H9 (cell line): Measurements from ENCODE around the gene QPRT. TPM values are rescaled to one million over a fixed set of nuclear protein-coding genes. Genes with fewer than 3 reads are reported as not detected.

Source experiments
- DNase-seq: peaks from one replicate; pipeline ENCODE4 v3.0.0-alpha.2; 2017
- H2AFZ ChIP-seq: one replicate; pipeline ENCODE4 v1.6.1; 2013; ENCODE audit warnings: mild to moderate bottlenecking, low read length, control low read depth, moderate library complexity
- H2AK5ac ChIP-seq: 2 replicates; pipeline ENCODE4 v1.6.1; 2013; ENCODE audit warnings: low read length, control low read depth, mixed read lengths; ENCODE audit not compliant: insufficient read length
- H2BK120ac ChIP-seq: one replicate; pipeline ENCODE4 v1.6.1; 2013; ENCODE audit warnings: low read depth, mild to moderate bottlenecking, low read length, control low read depth, inconsistent platforms; ENCODE audit not compliant: poor library complexity, severe bottlenecking
- H2BK12ac ChIP-seq: 2 replicates; pipeline ENCODE4 v1.6.1; 2013; ENCODE audit warnings: low read length, control low read depth, mixed read lengths, low read depth; ENCODE audit not compliant: insufficient read length
- H2BK15ac ChIP-seq: 2 replicates; pipeline ENCODE4 v1.6.1; 2013; ENCODE audit warnings: low read depth, low read length, control low read depth
- H2BK20ac ChIP-seq: one replicate; pipeline ENCODE4 v1.6.1; 2013; ENCODE audit warnings: low read depth, mild to moderate bottlenecking, low read length, control low read depth, inconsistent platforms; ENCODE audit not compliant: poor library complexity, severe bottlenecking
- H2BK5ac ChIP-seq: 2 replicates; pipeline ENCODE4 v1.6.1; 2013; ENCODE audit warnings: low read length, control low read depth, mixed read lengths; ENCODE audit not compliant: insufficient read length
- H3K14ac ChIP-seq: 2 replicates; pipeline ENCODE4 v1.6.1; 2013; ENCODE audit warnings: low read length, control low read depth; ENCODE audit not compliant: insufficient read depth
- H3K18ac ChIP-seq: 2 replicates; pipeline ENCODE4 v1.6.1; 2013; ENCODE audit warnings: low read depth, mild to moderate bottlenecking, mixed read lengths, low read length, control low read depth; ENCODE audit not compliant: insufficient read length
- H3K23ac ChIP-seq: 2 replicates; pipeline ENCODE4 v1.6.1; 2013; ENCODE audit warnings: low read length, control low read depth, mixed read lengths, low read depth; ENCODE audit not compliant: insufficient read length
- H3K23me2 ChIP-seq: 2 replicates; pipeline ENCODE4 v1.6.1; 2013; ENCODE audit warnings: low read depth, mild to moderate bottlenecking, mixed read lengths, low read length, control low read depth; ENCODE audit not compliant: insufficient read length, poor library complexity, severe bottlenecking
- H3K27ac ChIP-seq: 2 replicates; pipeline ENCODE4 v1.5.1; 2013; ENCODE audit warnings: low read length, control low read depth, mixed read lengths, low read depth; ENCODE audit not compliant: insufficient read length
- H3K27me3 ChIP-seq: 2 replicates; pipeline ENCODE4 v1.6.1; 2013; ENCODE audit warnings: low read length, control low read depth, inconsistent platforms; ENCODE audit not compliant: insufficient read depth
- H3K4ac ChIP-seq: 2 replicates; pipeline ENCODE4 v1.6.1; 2013; ENCODE audit warnings: low read depth, mild to moderate bottlenecking, control low read depth, inconsistent platforms, low read length, moderate library complexity
- H3K4me1 ChIP-seq: 2 replicates; pipeline ENCODE4 v1.6.1; 2013; ENCODE audit warnings: low read length, control low read depth, inconsistent platforms; ENCODE audit not compliant: insufficient read depth
- H3K4me2 ChIP-seq: 2 replicates; pipeline ENCODE4 v1.6.1; 2013; ENCODE audit warnings: low read length, control low read depth, mixed read lengths; ENCODE audit not compliant: insufficient read length, insufficient read depth
- H3K56ac ChIP-seq: 2 replicates; pipeline ENCODE4 v1.6.1; 2013; ENCODE audit warnings: low read depth, mild to moderate bottlenecking, mixed read lengths, low read length, control low read depth; ENCODE audit not compliant: insufficient read length
- H3K79me1 ChIP-seq: 2 replicates; pipeline ENCODE4 v1.6.1; 2013; ENCODE audit warnings: low read depth, mild to moderate bottlenecking, moderate library complexity, low read length, control low read depth, inconsistent platforms; ENCODE audit not compliant: insufficient read depth, poor library complexity, severe bottlenecking
- H3K79me2 ChIP-seq: 2 replicates; pipeline ENCODE4 v1.6.1; 2013; ENCODE audit warnings: low read length, control low read depth, inconsistent platforms; ENCODE audit not compliant: insufficient read depth
- H3K9ac ChIP-seq: 2 replicates; pipeline ENCODE4 v1.6.1; 2013; ENCODE audit warnings: low read length, control low read depth, mixed read lengths; ENCODE audit not compliant: insufficient read length; ENCODE audit errors: extremely low read depth
- H3K9me3 ChIP-seq: one replicate; pipeline ENCODE4 v1.6.1; 2013; ENCODE audit warnings: low read depth, low read length, inconsistent platforms; ENCODE audit not compliant: control insufficient read depth
- H3T11ph ChIP-seq: one replicate; pipeline ENCODE4 v1.6.1; 2013; ENCODE audit warnings: mild to moderate bottlenecking, low read length, control low read depth, inconsistent platforms
- H4K20me1 ChIP-seq: one replicate; pipeline ENCODE4 v1.6.1; 2013; ENCODE audit not compliant: control insufficient read depth, insufficient read length, insufficient read depth
- H4K5ac ChIP-seq: 2 replicates; pipeline ENCODE4 v1.6.1; 2013; ENCODE audit warnings: low read depth, mild to moderate bottlenecking, mixed read lengths, low read length, control low read depth; ENCODE audit not compliant: insufficient read length
- H4K8ac ChIP-seq: replicated peaks from 2 replicates; pipeline ENCODE4 v1.6.1; 2013; ENCODE audit warnings: low read length, control low read depth, mixed read lengths, low read depth; ENCODE audit not compliant: insufficient read length
- H4K91ac ChIP-seq: 2 replicates; pipeline ENCODE4 v1.6.1; 2013; ENCODE audit warnings: low read depth, mild to moderate bottlenecking, moderate library complexity, mixed read lengths, low read length, control low read depth; ENCODE audit not compliant: insufficient read length
- H3K27ac Mint-ChIP-seq, 3 experiments: 2 replicates in 2 of 3; 3 replicates in 1 of 3; pipeline ENCODE4 v1.8.0; 2020 to 2021; ENCODE audit warnings: mixed read lengths in 3 of 3, mild to moderate bottlenecking in 1 of 3, moderate library complexity in 1 of 3
- H3K27me3 Mint-ChIP-seq: 2 replicates; pipeline ENCODE4 v1.8.0; 2021; ENCODE audit warnings: low read depth, mild to moderate bottlenecking, moderate library complexity, mixed read lengths
- H3K36me3 Mint-ChIP-seq, 3 experiments: 2 replicates in 2 of 3; 3 replicates in 1 of 3; pipeline ENCODE4 v1.8.0; 2020 to 2021; ENCODE audit warnings: low read depth in 3 of 3, mixed read lengths in 3 of 3; ENCODE audit not compliant: insufficient read depth in 1 of 3
- H3K4me1 Mint-ChIP-seq, 2 experiments: 2 replicates each; pipeline ENCODE4 v1.8.0; 2020; ENCODE audit warnings: mixed read lengths in 2 of 2
- H3K4me3 Mint-ChIP-seq, 2 experiments: 2 replicates in 1 of 2; 3 replicates in 1 of 2; pipeline ENCODE4 v1.8.0; 2020 to 2021; ENCODE audit warnings: mild to moderate bottlenecking in 2 of 2, mixed read lengths in 2 of 2, moderate library complexity in 1 of 2
- H3K9me3 Mint-ChIP-seq, 2 experiments: 2 replicates in 1 of 2; 3 replicates in 1 of 2; pipeline ENCODE4 v1.8.0; 2020; ENCODE audit warnings: mild to moderate bottlenecking in 2 of 2, mixed read lengths in 2 of 2, moderate library complexity in 1 of 2
- CTCF ChIP-seq: fragments of 200-600 bp; sonication (generic); conservative IDR thresholded peaks from 3 replicates; pipeline ENCODE4 v1.8.0; 2021; ENCODE audit warnings: antibody characterized with exemption, mild to moderate bottlenecking
- WGBS: extraction: QIAGEN DNeasy Blood & Tissue Kit; methylation state at CpG from one replicate; pipeline ENCODE4 v1.1.7; 2013; ENCODE audit warnings: missing lambda C conversion rate, low lambda C conversion rate, mixed read lengths; ENCODE audit not compliant: insufficient read length; ENCODE audit errors: extremely low coverage; 5-methylcytosine and 5-hydroxymethylcytosine counted together
- total RNA-seq: library from RNA; stranded (reverse); gene quantifications from 2 replicates; pipeline ENCODE4 v1.2.1, GENCODE V29; 2021

Gene QPRT
- total RNA-seq, 1 experiment from 2014 or later: 107 TPM

- no peak overlapping the region for H2BK20ac ChIP-seq
- no peak overlapping the region for H3K23ac ChIP-seq
- H2AK5ac ChIP-seq: no peak overlapping the region
- H4K5ac ChIP-seq: no peak overlapping the region
- H3K36me3 Mint-ChIP-seq: peaks cover 20 to 40% (median 37%) of the 10 kb centered on the region in 3 experiments
- no peak overlapping the region for H3K56ac ChIP-seq
- H3K27ac Mint-ChIP-seq: peak overlapping the region in 1 of 3 experiments; percentile 77; a peak in 2 of 7 replicates
- no peak overlapping the region for H3K4ac ChIP-seq
- H3K18ac ChIP-seq: no peak overlapping the region
- no peaks in the 10 kb centered on the region for H4K20me1 ChIP-seq
- H2BK15ac ChIP-seq: no peak overlapping the region
- no peak overlapping the region for H3K14ac ChIP-seq
- no peak for DNase-seq
- H3K4me3 Mint-ChIP-seq: no peak overlapping the region; a peak in 1 of 5 replicates
- H2BK120ac ChIP-seq: no peak overlapping the region
- H3K9me3 ChIP-seq: no peaks in the 10 kb centered on the region
- no peak overlapping the region for H2AFZ ChIP-seq
- H3K27ac ChIP-seq: no peak overlapping the region
- H4K8ac ChIP-seq: no peak overlapping the region
- no peaks in the 10 kb centered on the region; the same call in 1 of the 2 replicates for H3K27me3 Mint-ChIP-seq
- WGBS: no CpG with 5 or more reads among the region's 5 CpGs
- no peaks in the 10 kb centered on the region for H3K79me1 ChIP-seq
- H3K27me3 ChIP-seq: no peaks in the 10 kb centered on the region
- H3K23me2 ChIP-seq: no peaks in the 10 kb centered on the region
- no peak overlapping the region for H4K91ac ChIP-seq
- H3K79me2 ChIP-seq: no peaks in the 10 kb centered on the region
- peaks cover 0 to 16% of the 10 kb centered on the region in 2 experiments; a peak in 3 of 4 replicates for H3K4me1 Mint-ChIP-seq
- no peaks in the 10 kb centered on the region for H3K4me1 ChIP-seq
- H3K9ac ChIP-seq: no peak overlapping the region
- no peak for TF ChIP-seq CTCF
- no peak overlapping the region for H2BK5ac ChIP-seq
- peaks cover 6 to 11% of the 10 kb centered on the region in 2 experiments; a peak in 4 of 5 replicates for H3K9me3 Mint-ChIP-seq
- no peak overlapping the region for H2BK12ac ChIP-seq
- H3T11ph ChIP-seq: no peak overlapping the region
- no peak overlapping the region for H3K4me2 ChIP-seq
Measured at GRCh38 chr16:29743475-29743826, 64.5 kb downstream of the QPRT start.
